ENCODE measurements around the gene TTC29. TPM values are rescaled to one million over a fixed set of nuclear protein-coding genes. Genes with fewer than 3 reads are reported as not detected.
"Not testable (repeated sequence)": the region's sequence is repeated elsewhere in the genome, so short reads cannot be mapped to it uniquely, and the experiment has no call there.

Gene TTC29
- total RNA-seq, 1 donor from 2014 or later = 0.16 TPM

DNA sequence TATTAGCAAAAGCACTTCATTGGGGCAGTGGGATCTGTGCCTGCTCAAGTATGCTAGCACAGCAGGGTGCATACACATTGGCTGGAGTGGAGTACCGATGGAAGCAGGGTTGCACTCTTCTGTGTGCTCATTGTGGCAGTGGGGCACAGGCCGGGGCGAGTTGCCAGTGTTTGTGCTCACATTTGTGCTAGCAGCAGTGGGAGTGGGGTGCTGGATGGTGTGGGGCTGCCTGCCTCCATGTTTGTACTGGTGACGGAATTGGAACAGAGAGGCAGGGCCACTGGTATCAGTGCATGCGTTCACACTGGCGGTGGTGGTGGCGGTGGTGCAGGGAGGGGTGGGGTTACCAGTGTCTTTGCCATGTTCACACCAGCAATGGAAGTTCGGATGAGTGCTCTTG is 169.0 kb downstream of the TTC29 start:
- Mint-ChIP-seq H3K27ac (ENCODE audit: unreplicated experiment) (no peak overlapping the region), H3K36me3 (ENCODE audit: unreplicated experiment) (no peaks in the 10 kb centered on the region), H3K27me3 (ENCODE audit: unreplicated experiment) (peaks cover 7% of the 10 kb centered on the region), H3K4me1 (ENCODE audit: unreplicated experiment) (no peaks in the 10 kb centered on the region), H3K9me3 (ENCODE audit: unreplicated experiment) (no peaks in the 10 kb centered on the region), H3K4me3 (ENCODE audit: unreplicated experiment) (no peak overlapping the region)
- TF ChIP-seq, protein P1, sequence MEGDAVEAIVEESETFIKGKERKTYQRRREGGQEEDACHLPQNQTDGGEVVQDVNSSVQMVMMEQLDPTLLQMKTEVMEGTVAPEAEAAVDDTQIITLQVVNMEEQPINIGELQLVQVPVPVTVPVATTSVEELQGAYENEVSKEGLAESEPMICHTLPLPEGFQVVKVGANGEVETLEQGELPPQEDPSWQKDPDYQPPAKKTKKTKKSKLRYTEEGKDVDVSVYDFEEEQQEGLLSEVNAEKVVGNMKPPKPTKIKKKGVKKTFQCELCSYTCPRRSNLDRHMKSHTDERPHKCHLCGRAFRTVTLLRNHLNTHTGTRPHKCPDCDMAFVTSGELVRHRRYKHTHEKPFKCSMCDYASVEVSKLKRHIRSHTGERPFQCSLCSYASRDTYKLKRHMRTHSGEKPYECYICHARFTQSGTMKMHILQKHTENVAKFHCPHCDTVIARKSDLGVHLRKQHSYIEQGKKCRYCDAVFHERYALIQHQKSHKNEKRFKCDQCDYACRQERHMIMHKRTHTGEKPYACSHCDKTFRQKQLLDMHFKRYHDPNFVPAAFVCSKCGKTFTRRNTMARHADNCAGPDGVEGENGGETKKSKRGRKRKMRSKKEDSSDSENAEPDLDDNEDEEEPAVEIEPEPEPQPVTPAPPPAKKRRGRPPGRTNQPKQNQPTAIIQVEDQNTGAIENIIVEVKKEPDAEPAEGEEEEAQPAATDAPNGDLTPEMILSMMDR (IDR thresholded peaks at IDR 0.05) = no peak
- no peak for DNase-seq (ENCODE audit: extremely low spot score, unreplicated experiment)

DNA sequence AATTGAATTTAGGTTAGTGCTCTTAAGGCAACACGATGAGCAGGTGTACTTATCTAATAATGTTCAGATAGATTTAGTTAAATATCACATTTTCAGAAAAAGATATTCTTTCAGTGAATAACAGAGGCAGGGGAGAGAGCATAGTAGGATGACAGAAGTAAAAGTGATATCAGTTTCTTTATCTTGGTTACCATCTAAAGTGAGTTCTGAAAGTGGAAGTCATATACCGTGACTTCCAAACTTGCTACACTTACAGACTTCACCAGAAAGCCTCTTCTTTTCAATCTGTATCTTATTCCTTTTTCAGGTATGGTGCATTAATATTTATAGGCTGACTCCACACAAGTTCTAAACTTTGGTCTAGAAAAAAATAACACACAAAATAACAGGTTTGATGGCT is 182.1 kb downstream of the TTC29 start:
- H3K4me3 Mint-ChIP-seq (ENCODE audit: unreplicated experiment) = no peak overlapping the region
- peaks cover 13% of the 10 kb centered on the region for H3K9me3 Mint-ChIP-seq (ENCODE audit: unreplicated experiment)
- H3K4me1 Mint-ChIP-seq (ENCODE audit: unreplicated experiment) = no peaks in the 10 kb centered on the region
- TF ChIP-seq, protein P1 (IDR thresholded peaks at IDR 0.05) = no peak
- H3K27me3 Mint-ChIP-seq (ENCODE audit: unreplicated experiment) = peaks cover 21% of the 10 kb centered on the region
- H3K36me3 Mint-ChIP-seq (ENCODE audit: unreplicated experiment) = no peaks in the 10 kb centered on the region
- DNase-seq (ENCODE audit: extremely low spot score, unreplicated experiment) = no peak
- H3K27ac Mint-ChIP-seq (ENCODE audit: unreplicated experiment) = no peak overlapping the region

DNA sequence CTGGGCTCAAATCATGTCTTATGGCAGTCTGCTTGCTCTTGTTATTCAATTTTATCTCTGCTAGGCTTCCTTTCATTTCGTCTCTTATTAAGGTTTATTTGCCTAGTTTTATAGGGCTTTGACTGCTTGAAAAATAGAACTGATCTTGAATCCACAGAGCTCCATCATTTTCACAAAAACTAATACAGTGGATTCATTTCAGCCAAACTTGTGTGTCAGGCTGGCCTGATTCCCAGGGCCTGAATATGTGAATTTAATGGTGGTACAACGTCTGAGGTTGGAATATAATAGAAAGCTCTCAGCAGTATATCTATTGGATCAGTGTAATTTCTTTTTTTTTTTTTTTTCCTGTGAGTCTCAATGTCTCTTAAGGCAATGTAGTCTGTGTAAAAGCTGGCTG is 183.6 kb downstream of the TTC29 start:
- TF ChIP-seq, protein P1 (IDR thresholded peaks at IDR 0.05) = no peak
- no peak for DNase-seq (ENCODE audit: extremely low spot score, unreplicated experiment)
- H3K27me3 Mint-ChIP-seq (ENCODE audit: unreplicated experiment) = peaks cover 13% of the 10 kb centered on the region
- no peaks in the 10 kb centered on the region for H3K4me1 Mint-ChIP-seq (ENCODE audit: unreplicated experiment)
- H3K9me3 Mint-ChIP-seq (ENCODE audit: unreplicated experiment) = peaks cover 20% of the 10 kb centered on the region
- H3K36me3 Mint-ChIP-seq (ENCODE audit: unreplicated experiment) = no peaks in the 10 kb centered on the region
- no peak overlapping the region for H3K4me3 Mint-ChIP-seq (ENCODE audit: unreplicated experiment)
- no peak overlapping the region for H3K27ac Mint-ChIP-seq (ENCODE audit: unreplicated experiment)

DNA sequence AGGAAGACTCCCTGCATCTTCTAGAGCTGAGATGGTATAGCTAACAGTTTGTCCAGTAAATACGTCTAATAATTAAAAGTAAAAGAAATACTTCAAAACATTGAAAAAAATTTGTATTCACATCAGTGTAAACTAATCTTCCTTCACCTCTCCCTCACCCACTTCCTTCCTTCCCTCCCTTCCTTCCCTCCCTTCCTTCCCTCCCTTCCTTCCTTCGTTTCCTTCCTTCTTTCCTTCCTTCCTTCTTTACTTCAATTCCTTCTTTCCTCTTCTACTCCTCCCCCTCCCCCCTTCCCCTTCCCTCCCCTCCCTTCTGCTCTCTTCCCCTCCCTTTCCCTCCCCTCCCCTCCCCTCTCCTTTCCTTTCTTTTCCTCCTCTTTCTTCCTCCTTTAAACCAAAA is 203.2 kb downstream of the TTC29 start:
- Mint-ChIP-seq H3K27me3 (ENCODE audit: unreplicated experiment) (peaks cover 3% of the 10 kb centered on the region), H3K9me3 (ENCODE audit: unreplicated experiment) (no peaks in the 10 kb centered on the region), H3K4me3 (ENCODE audit: unreplicated experiment) (no peak overlapping the region), H3K27ac (ENCODE audit: unreplicated experiment) (no peak overlapping the region), H3K36me3 (ENCODE audit: unreplicated experiment) (no peaks in the 10 kb centered on the region), H3K4me1 (ENCODE audit: unreplicated experiment) (no peaks in the 10 kb centered on the region)
- DNase-seq (ENCODE audit: extremely low spot score, unreplicated experiment) = no peak
- TF ChIP-seq, protein P1 (IDR thresholded peaks at IDR 0.05) = no peak

DNA sequence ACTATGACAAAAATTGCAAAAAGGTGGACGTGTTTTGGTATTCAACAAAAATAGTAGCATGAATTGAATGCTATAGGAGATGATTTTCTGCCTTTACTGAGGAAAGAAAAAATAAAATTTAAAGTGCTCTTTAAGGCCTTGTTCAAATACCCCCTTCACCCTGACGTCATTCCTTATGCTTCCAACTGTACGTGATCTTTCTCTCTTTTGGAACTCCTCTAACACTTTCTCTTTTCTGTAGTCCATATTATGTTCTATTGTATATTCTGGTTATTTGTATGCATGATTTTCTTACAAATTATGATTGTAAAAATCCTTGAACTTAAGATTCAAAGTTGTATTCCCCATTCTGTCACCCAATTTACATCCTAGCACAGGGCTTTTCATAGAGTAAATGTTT is 206.5 kb downstream of the TTC29 start:
- no peaks in the 10 kb centered on the region for H3K36me3 Mint-ChIP-seq (ENCODE audit: unreplicated experiment)
- no peaks in the 10 kb centered on the region for H3K27me3 Mint-ChIP-seq (ENCODE audit: unreplicated experiment)
- H3K4me1 Mint-ChIP-seq (ENCODE audit: unreplicated experiment) = no peaks in the 10 kb centered on the region
- no peak overlapping the region for H3K27ac Mint-ChIP-seq (ENCODE audit: unreplicated experiment)
- H3K9me3 Mint-ChIP-seq (ENCODE audit: unreplicated experiment) = no peaks in the 10 kb centered on the region
- no peak overlapping the region for H3K4me3 Mint-ChIP-seq (ENCODE audit: unreplicated experiment)
- no peak for DNase-seq (ENCODE audit: extremely low spot score, unreplicated experiment)
- TF ChIP-seq, protein P1 (IDR thresholded peaks at IDR 0.05) = no peak

DNA sequence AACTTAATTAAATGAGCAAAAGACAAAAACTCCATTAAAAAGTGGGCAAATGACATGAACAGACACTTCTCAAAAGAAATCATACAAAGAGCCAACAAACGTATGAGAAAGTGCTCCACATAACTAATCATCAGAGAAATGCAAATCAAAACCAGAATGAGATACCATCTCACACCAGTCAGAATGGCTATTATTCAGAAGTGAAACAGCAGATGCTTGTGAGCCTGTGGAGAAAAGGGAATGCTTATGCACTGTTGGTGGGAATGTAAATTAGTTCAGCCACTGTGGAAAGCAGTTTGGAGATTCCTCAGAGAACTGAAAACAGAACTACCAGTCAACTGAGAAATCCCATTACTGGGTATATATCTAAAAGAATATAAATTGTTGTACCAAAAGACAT is 222.1 kb downstream of the TTC29 start:
- not testable (repeated sequence) for H3K27ac Mint-ChIP-seq (ENCODE audit: unreplicated experiment); DNase-seq (ENCODE audit: extremely low spot score, unreplicated experiment); H3K4me1 Mint-ChIP-seq (ENCODE audit: unreplicated experiment); H3K27me3 Mint-ChIP-seq (ENCODE audit: unreplicated experiment); H3K9me3 Mint-ChIP-seq (ENCODE audit: unreplicated experiment); H3K36me3 Mint-ChIP-seq (ENCODE audit: unreplicated experiment); H3K4me3 Mint-ChIP-seq (ENCODE audit: unreplicated experiment)
